PC-9 (cell line): ENCODE results near the gene BFSP2. TPM values are rescaled to one million over a fixed set of nuclear protein-coding genes. Genes with fewer than 3 reads are reported as not detected.

Experiments
- BruUV-seq: library from RNA; stranded (reverse); fragments of 400-500 nt; replicated peaks from 2 replicates; lab custom pipeline; 2021; lab: Mats Ljungman, UMichigan
- CTCF ChIA-PET: fragments of 300-600 bp; sonication (Branson Sonifier 250); formaldehyde crosslinking; loops from one replicate; lab custom pipeline; 2022; ENCODE audit warnings: antibody characterized with exemption; lab: Charles Lee
- POLR2A ChIA-PET: fragments of 300-600 bp; sonication (Branson Sonifier 250); formaldehyde crosslinking; loops from one replicate; lab custom pipeline; 2022; ENCODE audit warnings: antibody characterized with exemption; ENCODE audit not compliant: unreplicated experiment; lab: Charles Lee
- DNase-seq, 2 experiments: peaks; one replicate each; pipeline versions ENCODE4 v3.0.0 to v3.0.0-alpha.2; 2015 to 2022; ENCODE audit warnings: mixed read lengths in 1 of 2
- H2AFZ ChIP-seq: fragments of 200-600 bp; sonication (generic); 2 replicates; pipeline ENCODE4 v1.8.1; 2017; ENCODE audit warnings: antibody characterized with exemption
- H3F3A ChIP-seq: fragments of 200-600 bp; sonication (generic); 2 replicates; pipeline ENCODE4 v1.8.1; 2017; ENCODE audit warnings: antibody characterized with exemption, mild to moderate bottlenecking, low read depth; ENCODE audit not compliant: insufficient read depth
- H3K27ac ChIP-seq: fragments of 200-600 bp; sonication (generic); 2 replicates; pipeline ENCODE4 v1.6.1; 2016; ENCODE audit warnings: mixed run types
- H3K27me3 ChIP-seq: fragments of 200-600 bp; sonication (generic); 2 replicates; pipeline ENCODE4 v1.6.1; 2016; ENCODE audit warnings: low read depth, mixed run types; ENCODE audit not compliant: insufficient read depth
- H3K36me3 ChIP-seq: fragments of 200-600 bp; sonication (generic); 2 replicates; pipeline ENCODE4 v1.6.1; 2016; ENCODE audit warnings: low read depth, mixed run types
- H3K4me1 ChIP-seq: fragments of 200-600 bp; sonication (generic); replicated peaks from 2 replicates; pipeline ENCODE4 v1.6.1; 2016; ENCODE audit warnings: mixed run types; ENCODE audit not compliant: insufficient read depth
- H3K4me2 ChIP-seq: fragments of 200-600 bp; sonication (generic); 2 replicates; pipeline ENCODE4 v1.6.1; 2017; ENCODE audit warnings: mixed run types
- H3K4me3 ChIP-seq: fragments of 200-600 bp; sonication (generic); 2 replicates; pipeline ENCODE4 v1.6.1; 2016; ENCODE audit warnings: mixed run types
- H3K79me2 ChIP-seq: fragments of 200-600 bp; sonication (generic); 2 replicates; pipeline ENCODE4 v1.6.1; 2017; ENCODE audit warnings: low read depth, mixed run types
- H3K9me2 ChIP-seq: fragments of 200-600 bp; sonication (generic); 2 replicates; pipeline ENCODE4 v1.8.1; 2017; ENCODE audit warnings: mild to moderate bottlenecking; ENCODE audit not compliant: insufficient read depth
- H3K9me3 ChIP-seq: fragments of 200-600 bp; sonication (generic); 2 replicates; pipeline ENCODE4 v1.8.1; 2016; ENCODE audit warnings: low read depth; ENCODE audit not compliant: insufficient read depth
- H4K20me1 ChIP-seq: fragments of 200-600 bp; sonication (generic); 2 replicates; pipeline ENCODE4 v1.8.1; 2017; ENCODE audit not compliant: insufficient read depth
- EZH2 ChIP-seq: fragments of 200-600 bp; sonication (generic); IDR thresholded peaks from 2 replicates; pipeline ENCODE4 v1.8.0; 2017; ENCODE audit warnings: antibody characterized with exemption, low read depth
- intact Hi-C: fragments of 100-400 bp; cut with micrococcal nuclease; formaldehyde crosslinking; loops from one replicate; pipeline ENCODE4 v1.10.0; 2022; ENCODE audit not compliant: unreplicated experiment
- total RNA-seq: library from RNA; stranded (reverse); gene quantifications from 2 replicates; pipeline ENCODE4 v1.2.3, GENCODE V29; 2021
- TF ChIP-seq, protein P1 (sequence below): fragments of 200-600 bp; sonication (generic); conservative IDR thresholded peaks from 2 replicates; pipeline ENCODE4 v1.6.1; 2017; ENCODE audit warnings: mixed run types, antibody characterized with exemption, mild to moderate bottlenecking, moderate library complexity

BFSP2 gene
- total RNA-seq, 1 experiment from 2014 or later = not detected

- Histone ChIP-seq H2AFZ (no peak overlapping the region), H3K36me3 (no peaks in the 10 kb centered on the region), H3K79me2 (no peaks in the 10 kb centered on the region), H3K9me3 (no peaks in the 10 kb centered on the region), H3K4me2 (no peak overlapping the region), H4K20me1 (no peaks in the 10 kb centered on the region), H3F3A (no peaks in the 10 kb centered on the region), H3K27me3 (peaks cover 48% of the 10 kb centered on the region), H3K9me2 (no peaks in the 10 kb centered on the region), H3K4me1 (no peaks in the 10 kb centered on the region), H3K4me3 (no peak overlapping the region), H3K27ac (no peak overlapping the region)
- TF ChIP-seq EZH2 = no peak
- TF ChIP-seq, protein P1, sequence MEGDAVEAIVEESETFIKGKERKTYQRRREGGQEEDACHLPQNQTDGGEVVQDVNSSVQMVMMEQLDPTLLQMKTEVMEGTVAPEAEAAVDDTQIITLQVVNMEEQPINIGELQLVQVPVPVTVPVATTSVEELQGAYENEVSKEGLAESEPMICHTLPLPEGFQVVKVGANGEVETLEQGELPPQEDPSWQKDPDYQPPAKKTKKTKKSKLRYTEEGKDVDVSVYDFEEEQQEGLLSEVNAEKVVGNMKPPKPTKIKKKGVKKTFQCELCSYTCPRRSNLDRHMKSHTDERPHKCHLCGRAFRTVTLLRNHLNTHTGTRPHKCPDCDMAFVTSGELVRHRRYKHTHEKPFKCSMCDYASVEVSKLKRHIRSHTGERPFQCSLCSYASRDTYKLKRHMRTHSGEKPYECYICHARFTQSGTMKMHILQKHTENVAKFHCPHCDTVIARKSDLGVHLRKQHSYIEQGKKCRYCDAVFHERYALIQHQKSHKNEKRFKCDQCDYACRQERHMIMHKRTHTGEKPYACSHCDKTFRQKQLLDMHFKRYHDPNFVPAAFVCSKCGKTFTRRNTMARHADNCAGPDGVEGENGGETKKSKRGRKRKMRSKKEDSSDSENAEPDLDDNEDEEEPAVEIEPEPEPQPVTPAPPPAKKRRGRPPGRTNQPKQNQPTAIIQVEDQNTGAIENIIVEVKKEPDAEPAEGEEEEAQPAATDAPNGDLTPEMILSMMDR = no peak
- BruUV-seq = no TSS peak
- ChIA-PET POLR2A (no interaction called here), CTCF (no interaction called here)
- intact Hi-C loops = no loop called here
- DNase-seq = no peak
These were observed 28.7 kb upstream of the BFSP2 start for GRCh38 chr3:133371181-133371580.

GRCh38 chr3:133371676-133372075 lies 28.2 kb upstream of the BFSP2 start:
- no peak overlapping the region for H3K4me3 ChIP-seq
- BruUV-seq = no TSS peak

GRCh38 chr3:133374708-133375402 lies 25.0 kb upstream of the BFSP2 start:
- H3K4me3 ChIP-seq = no peak overlapping the region
- H3K27ac ChIP-seq = no peak overlapping the region
- no peaks in the 10 kb centered on the region for H3K9me3 ChIP-seq
- TF ChIP-seq EZH2 = no peak
- TF ChIP-seq, protein P1 = no peak
- H3K36me3 ChIP-seq = no peaks in the 10 kb centered on the region
- no peaks in the 10 kb centered on the region for H3K9me2 ChIP-seq
- H4K20me1 ChIP-seq = no peaks in the 10 kb centered on the region
- no peaks in the 10 kb centered on the region for H3F3A ChIP-seq
- intact Hi-C loops = no loop called here
- no peak overlapping the region for H2AFZ ChIP-seq
- POLR2A ChIA-PET = no interaction called here
- no peak for DNase-seq
- no TSS peak for BruUV-seq
- no peak overlapping the region for H3K4me2 ChIP-seq
- no peaks in the 10 kb centered on the region for H3K4me1 ChIP-seq
- peaks cover 33% of the 10 kb centered on the region for H3K27me3 ChIP-seq
- CTCF ChIA-PET = no interaction called here
- no peaks in the 10 kb centered on the region for H3K79me2 ChIP-seq

More at GRCh38 chr3:133371676-133372075, 28.2 kb upstream of the BFSP2 start:
- Histone ChIP-seq H3K9me3 (no peaks in the 10 kb centered on the region), H3K79me2 (no peaks in the 10 kb centered on the region), H3K36me3 (no peaks in the 10 kb centered on the region), H3K27me3 (peaks cover 45% of the 10 kb centered on the region), H2AFZ (no peak overlapping the region), H3K9me2 (no peaks in the 10 kb centered on the region), H3K4me1 (no peaks in the 10 kb centered on the region), H3F3A (no peaks in the 10 kb centered on the region), H3K4me2 (no peak overlapping the region), H3K27ac (no peak overlapping the region), H4K20me1 (no peaks in the 10 kb centered on the region)
- TF ChIP-seq EZH2 = no peak
- intact Hi-C loops = no loop called here
- POLR2A ChIA-PET = no interaction called here
- CTCF ChIA-PET = no interaction called here
- no peak for DNase-seq

DNA sequence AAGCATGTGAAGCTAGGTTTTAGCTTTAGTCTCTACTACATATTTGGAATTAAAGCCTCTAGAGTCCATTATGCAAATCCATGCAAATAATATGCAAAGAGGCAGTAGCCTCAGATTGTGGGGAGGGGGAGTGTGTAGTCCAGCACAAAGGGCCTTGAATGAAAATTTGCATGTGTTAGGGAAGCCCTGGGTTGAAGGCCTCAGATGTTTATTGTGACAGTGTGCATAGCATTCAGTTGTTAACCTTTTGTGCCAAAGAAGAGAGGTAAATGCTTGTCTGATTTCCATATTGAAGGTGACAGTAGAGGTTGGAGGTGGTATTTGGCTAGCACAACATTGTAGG lies 24.5 kb upstream of the BFSP2 start:
- no peak overlapping the region for H2AFZ ChIP-seq
- ChIA-PET CTCF (no interaction called here), POLR2A (no interaction called here)
- no peaks in the 10 kb centered on the region for H3K79me2 ChIP-seq
- TF ChIP-seq EZH2 = no peak
- TF ChIP-seq, protein P1 = no peak
- intact Hi-C loops = no loop called here
- BruUV-seq = no TSS peak
- H3K4me3 ChIP-seq = no peak overlapping the region
- no peaks in the 10 kb centered on the region for H4K20me1 ChIP-seq
- H3F3A ChIP-seq = no peaks in the 10 kb centered on the region
- H3K9me3 ChIP-seq = no peaks in the 10 kb centered on the region
- H3K27ac ChIP-seq = no peak overlapping the region
- H3K9me2 ChIP-seq = no peaks in the 10 kb centered on the region
- peaks cover 34% of the 10 kb centered on the region for H3K27me3 ChIP-seq
- no peaks in the 10 kb centered on the region for H3K4me1 ChIP-seq
- H3K4me2 ChIP-seq = no peak overlapping the region
- no peak for DNase-seq
- H3K36me3 ChIP-seq = no peaks in the 10 kb centered on the region
